Activated CD8-positive, alpha-beta memory T cell treated with anti-CD3 and anti-CD28 coated beads, Interleukin-2, amount 50 U/mL, for 48 hours (primary cell): ENCODE data around the gene KLF12.
A peak's percentile ranks its signal among the peaks of the same experiment; 100 is the strongest.

Experiments
- DNase-seq: peaks from one replicate; pipeline ENCODE4 v3.0.0-alpha.2; 2020

The KLF12 gene

GRCh38 chr13:74134221-74134776 is at the start of gene KLF12:
Gene KLF12, minus strand, starts transcription at chr13:74134404.
- DNase-seq: peak; percentile 92

GRCh38 chr13:74182491-74182890 is 48.3 kb upstream of the KLF12 start:
- no peak for DNase-seq

- DNase-seq: no peak
Measured at GRCh38 chr13:74174810-74175209, 40.6 kb upstream of the KLF12 start.

GRCh38 chr13:74173822-74174221 is 39.6 kb upstream of the KLF12 start:
- no peak for DNase-seq

GRCh38 chr13:74171641-74172040 is 37.4 kb upstream of the KLF12 start:
- DNase-seq: no peak

GRCh38 chr13:74169676-74170075 is 35.5 kb upstream of the KLF12 start:
- DNase-seq: no peak

GRCh38 chr13:74168263-74168675 is 34.1 kb upstream of the KLF12 start:
- no peak for DNase-seq

GRCh38 chr13:74166261-74167004 is 32.2 kb upstream of the KLF12 start:
- no peak for DNase-seq

GRCh38 chr13:74162782-74163181 is 28.6 kb upstream of the KLF12 start:
- no peak for DNase-seq

- no peak for DNase-seq
Measured at GRCh38 chr13:74162135-74162534, 27.9 kb upstream of the KLF12 start.

- DNase-seq: no peak
Measured at GRCh38 chr13:74158571-74159352, 24.6 kb upstream of the KLF12 start.

GRCh38 chr13:74158028-74158427 is 23.8 kb upstream of the KLF12 start:
- no peak for DNase-seq

- no peak for DNase-seq
Measured at GRCh38 chr13:74154981-74155380, 20.8 kb upstream of the KLF12 start.

- DNase-seq: no peak
Measured at GRCh38 chr13:74153316-74153715, 19.1 kb upstream of the KLF12 start.

GRCh38 chr13:74151859-74152258 is 17.7 kb upstream of the KLF12 start:
- DNase-seq: no peak

- no peak for DNase-seq
Measured at GRCh38 chr13:74148352-74148751, 14.1 kb upstream of the KLF12 start.

GRCh38 chr13:74145249-74145975 is 11.2 kb upstream of the KLF12 start:
- no peak for DNase-seq

GRCh38 chr13:74144269-74144668 is 10.1 kb upstream of the KLF12 start:
- no peak for DNase-seq

- no peak for DNase-seq
Measured at GRCh38 chr13:74142257-74142656, 8.1 kb upstream of the KLF12 start.

GRCh38 chr13:74138241-74138640 is 4.0 kb upstream of the KLF12 start:
- DNase-seq: no peak

GRCh38 chr13:74136084-74136658 is 2.0 kb upstream of the KLF12 start:
- peak; percentile 70 for DNase-seq

GRCh38 chr13:74135326-74136083 is 1.3 kb upstream of the KLF12 start:
- peak; percentile 85 for DNase-seq
